ENCODE data around the gene ACOT4. TPM values are rescaled to one million over a fixed set of nuclear protein-coding genes. Genes with fewer than 3 reads are reported as not detected.
"Not testable (repeated sequence)": the region's sequence is repeated elsewhere in the genome, so short reads cannot be mapped to it uniquely, and the experiment has no call there.

Gene ACOT4
- polyA plus RNA-seq, 3 donors = 3.5 to 4.2 (median 4.0) TPM

DNA sequence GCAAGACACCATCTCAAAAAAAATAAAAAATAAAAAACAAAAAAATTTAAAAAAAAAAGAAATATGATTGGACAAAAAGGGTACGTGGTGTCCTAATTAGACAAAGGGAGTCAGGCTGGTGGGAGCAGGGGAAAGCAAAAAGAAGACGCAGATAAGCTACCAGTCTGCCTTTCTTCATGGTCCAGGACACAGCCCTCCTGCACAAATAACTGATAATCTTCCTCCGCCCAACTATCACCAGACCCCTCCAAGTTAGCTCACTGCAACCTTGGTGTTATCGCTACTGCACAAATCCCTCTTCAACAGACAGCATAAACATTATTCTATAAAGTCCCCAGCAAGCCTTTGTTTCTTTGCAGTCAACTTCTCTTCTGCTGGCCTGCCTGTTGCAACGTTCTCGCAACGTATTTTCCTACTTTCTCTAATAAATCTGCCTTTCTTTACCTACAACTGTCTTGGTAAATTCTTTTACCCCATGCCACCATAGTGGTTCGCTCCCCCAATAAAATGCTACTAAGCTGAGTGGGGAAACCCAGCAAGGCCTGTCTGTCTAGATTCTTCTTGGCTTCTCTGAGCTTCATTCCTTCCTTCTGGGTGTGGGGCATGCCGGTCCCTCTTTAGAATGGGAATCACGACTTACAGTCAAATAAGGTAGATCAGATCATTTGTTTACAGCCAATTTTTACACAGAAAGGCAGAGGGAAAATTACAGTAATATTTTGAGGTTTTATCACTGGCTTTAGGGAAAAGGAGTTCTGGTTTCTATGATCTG, 38.5 kb downstream of the ACOT4 start:
- no peak for DNase-seq

- peak; percentile 71 for DNase-seq
Observed at GRCh38 chr14:73633116-73634010, 41.7 kb downstream of the ACOT4 start.

GRCh38 chr14:73634011-73634833, 42.5 kb downstream of the ACOT4 start:
- DNase-seq = no peak

GRCh38 chr14:73636355-73636754, 44.7 kb downstream of the ACOT4 start:
- not testable (repeated sequence) for DNase-seq

- DNase-seq = no peak
Observed at GRCh38 chr14:73637830-73638229, 46.2 kb downstream of the ACOT4 start.

GRCh38 chr14:73640796-73641365, 49.2 kb downstream of the ACOT4 start:
- no peak for DNase-seq

- DNase-seq = peak; percentile 92
Observed at GRCh38 chr14:73644531-73645247, 53.0 kb downstream of the ACOT4 start, which contains the start of gene DNAL1. Gene DNAL1 (plus strand): TSS chr14:73644986. CDS start chr14:73645040, 54 bp downstream.

DNA sequence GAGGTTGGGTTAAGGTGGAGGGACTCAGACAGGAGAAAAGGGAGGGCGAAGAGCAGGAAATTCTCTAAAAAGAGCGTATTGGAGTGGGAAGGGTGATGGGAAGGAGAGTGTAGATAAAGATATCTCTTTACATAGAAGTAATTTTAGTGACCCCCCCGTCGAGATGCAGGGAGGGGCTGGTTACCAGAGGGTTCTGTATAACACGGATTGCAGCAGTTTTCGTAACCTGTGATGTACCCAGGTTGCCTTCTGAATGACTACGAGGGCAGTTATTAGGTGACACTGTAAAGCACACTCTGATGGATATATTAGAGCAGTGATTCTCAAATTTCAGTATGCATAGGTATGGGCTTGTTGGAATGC, 53.6 kb downstream of the ACOT4 start:
- no peak for DNase-seq

Other genes with a start within 250 kb of the ACOT4 start
- gene NUMB, start 133.3 kb upstream of the ACOT4 start, polyA plus RNA-seq (ENCODE audit: insufficient read length in 3 of 3) = 100 to 1,000 TPM in 2 of 3 donors, 10 to 100 TPM in 1; 76.6 to 127 (median 104) TPM
- 10 to 100 TPM; 11.3 to 12.8 (median 11.6) TPM for gene RIOX1, start 100.9 kb upstream of the ACOT4 start, polyA plus RNA-seq (ENCODE audit: insufficient read length in 3 of 3)
- gene ACOT1, start 54.7 kb upstream of the ACOT4 start, polyA plus RNA-seq (ENCODE audit: insufficient read length in 3 of 3) = 10 to 100 TPM; 10.4 to 13.9 (median 12.1) TPM
- gene HEATR4, start 32.9 kb upstream of the ACOT4 start, polyA plus RNA-seq (ENCODE audit: insufficient read length in 3 of 3) = 1 to 10 TPM; 1.5 to 4.3 (median 2.8) TPM
- 10 to 100 TPM; 58.2 to 81.2 (median 69.6) TPM for gene ACOT2, start 22.7 kb upstream of the ACOT4 start, polyA plus RNA-seq (ENCODE audit: insufficient read length in 3 of 3)
- under 1 TPM; 0.19 to 0.38 (median 0.33) TPM for gene ACOT6, start 20.6 kb downstream of the ACOT4 start, polyA plus RNA-seq (ENCODE audit: insufficient read length in 3 of 3)
- gene DNAL1, start 53.1 kb downstream of the ACOT4 start, polyA plus RNA-seq (ENCODE audit: insufficient read length in 3 of 3) = 10 to 100 TPM; 16.5 to 22.5 (median 21.8) TPM
- 10 to 100 TPM; 85.6 to 97.2 (median 86.4) TPM for gene PNMA1, start 122.5 kb downstream of the ACOT4 start, polyA plus RNA-seq (ENCODE audit: insufficient read length in 3 of 3)

Data from renal pelvis (tissue), 4 donors.